Mesendoderm (in vitro differentiated cells): ENCODE results near the gene LYPLA2.

Experiments
- DNase-seq: peaks from one replicate; pipeline ENCODE4 v3.0.0; 2013
- H2AK5ac ChIP-seq: 2 replicates; pipeline ENCODE4 v1.6.1; 2013; ENCODE audit warnings: low read length, inconsistent platforms
- H2BK120ac ChIP-seq: 2 replicates; pipeline ENCODE4 v1.6.1; 2013; ENCODE audit warnings: low read depth, mild to moderate bottlenecking, low read length, moderate library complexity, mixed read lengths
- H2BK15ac ChIP-seq: replicated peaks from 2 replicates; pipeline ENCODE4 v1.6.1; 2013; ENCODE audit warnings: low read depth, mild to moderate bottlenecking, moderate library complexity
- H2BK5ac ChIP-seq: 2 replicates; pipeline ENCODE4 v1.6.1; 2013; ENCODE audit warnings: low read length, inconsistent platforms
- H3K18ac ChIP-seq: 2 replicates; pipeline ENCODE4 v1.6.1; 2013; ENCODE audit warnings: mild to moderate bottlenecking, low read length, mixed read lengths
- H3K23ac ChIP-seq: one replicate; pipeline ENCODE4 v1.6.1; 2013; ENCODE audit warnings: low read length
- H3K27ac ChIP-seq: 2 replicates; pipeline ENCODE4 v1.5.1; 2013; ENCODE audit warnings: low read depth, mild to moderate bottlenecking, inconsistent platforms, low read length, moderate library complexity
- H3K27me3 ChIP-seq: 2 replicates; pipeline ENCODE4 v1.6.1; 2013; ENCODE audit warnings: low read length, control low read depth, mild to moderate bottlenecking, inconsistent platforms; ENCODE audit not compliant: insufficient read depth, poor library complexity
- H3K36me3 ChIP-seq: 2 replicates; pipeline ENCODE4 v1.6.1; 2013; ENCODE audit warnings: low read length, inconsistent platforms; ENCODE audit not compliant: control insufficient read depth, insufficient read depth
- H3K4ac ChIP-seq: one replicate; pipeline ENCODE4 v1.6.1; 2013; ENCODE audit warnings: low read depth, mild to moderate bottlenecking, low read length, moderate library complexity
- H3K4me1 ChIP-seq: 2 replicates; pipeline ENCODE4 v1.6.1; 2013; ENCODE audit warnings: low read depth, low read length, inconsistent platforms; ENCODE audit not compliant: control insufficient read depth
- H3K4me2 ChIP-seq: 2 replicates; pipeline ENCODE4 v1.6.1; 2013; ENCODE audit warnings: low read length
- H3K4me3 ChIP-seq: 2 replicates; pipeline ENCODE4 v1.5.1; 2013; ENCODE audit warnings: mild to moderate bottlenecking, low read length
- H3K56ac ChIP-seq: one replicate; pipeline ENCODE4 v1.6.1; 2013; ENCODE audit warnings: low read length
- H3K79me1 ChIP-seq: 2 replicates; pipeline ENCODE4 v1.6.1; 2013; ENCODE audit warnings: low read length, inconsistent platforms
- H3K79me2 ChIP-seq: 2 replicates; pipeline ENCODE4 v1.6.1; 2013; ENCODE audit warnings: mild to moderate bottlenecking, low read length; ENCODE audit not compliant: control insufficient read depth, insufficient read depth
- H3K9ac ChIP-seq: 2 replicates; pipeline ENCODE4 v1.6.1; 2013; ENCODE audit warnings: low read length, inconsistent platforms
- H4K5ac ChIP-seq: one replicate; pipeline ENCODE4 v1.6.1; 2013; ENCODE audit warnings: low read length
- H4K8ac ChIP-seq: one replicate; pipeline ENCODE4 v1.6.1; 2013; ENCODE audit warnings: low read depth, mild to moderate bottlenecking, control low read depth, low read length, moderate library complexity
- WGBS: extraction: QIAGEN DNeasy Blood & Tissue Kit; methylation state at CpG from one replicate; pipeline ENCODE4 v1.1.7; 2013; ENCODE audit warnings: low lambda C conversion rate, missing lambda C conversion rate; ENCODE audit not compliant: insufficient coverage; ENCODE audit errors: extremely low coverage; 5-methylcytosine and 5-hydroxymethylcytosine counted together

LYPLA2 gene

DNA sequence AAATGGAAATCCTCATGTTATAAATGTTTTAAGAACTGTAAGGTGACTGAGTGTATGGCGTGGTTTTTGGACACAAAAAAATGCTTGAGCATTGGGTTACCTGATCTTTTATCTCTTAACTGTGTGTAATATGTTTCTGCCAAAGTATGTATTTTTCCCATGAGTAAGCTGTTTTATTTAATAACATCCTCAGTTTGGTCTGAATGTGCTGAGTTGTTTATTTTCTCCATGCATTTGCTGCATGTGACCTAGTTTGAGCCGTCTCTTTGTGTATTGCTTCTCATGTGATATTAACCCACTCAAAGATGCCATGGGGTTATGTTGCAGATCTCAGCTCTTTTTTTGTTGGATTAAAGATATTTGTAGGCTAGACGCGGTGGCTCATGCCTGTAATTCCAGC lies 6.1 kb upstream of the LYPLA2 start:
- no peak overlapping the region for H3K56ac ChIP-seq
- H3K4me1 ChIP-seq = no peaks in the 10 kb centered on the region
- H3K79me2 ChIP-seq = peaks cover 3% of the 10 kb centered on the region
- H3K79me1 ChIP-seq = peaks cover 3% of the 10 kb centered on the region
- no CpG with 5 or more reads among the region's 4 CpGs for WGBS
- DNase-seq = no peak
- H3K4me2 ChIP-seq = no peak overlapping the region
- H3K18ac ChIP-seq = no peak overlapping the region
- H3K27ac ChIP-seq = no peak overlapping the region
- H3K9ac ChIP-seq = no peak overlapping the region
- no peak overlapping the region for H2AK5ac ChIP-seq
- no peak overlapping the region for H3K4ac ChIP-seq
- no peak overlapping the region for H2BK120ac ChIP-seq
- no peaks in the 10 kb centered on the region for H3K27me3 ChIP-seq
- no peak overlapping the region for H2BK5ac ChIP-seq
- no peak overlapping the region for H3K23ac ChIP-seq
- no peak overlapping the region for H4K5ac ChIP-seq
- no peak overlapping the region for H2BK15ac ChIP-seq
- no peak overlapping the region for H4K8ac ChIP-seq
- no peak overlapping the region for H3K4me3 ChIP-seq
- peaks cover 9% of the 10 kb centered on the region for H3K36me3 ChIP-seq

GRCh38 chr1:23787701-23788100 lies 3.2 kb upstream of the LYPLA2 start:
- no peaks in the 10 kb centered on the region for H3K27me3 ChIP-seq
- H3K56ac ChIP-seq = no peak overlapping the region
- no peak overlapping the region for H3K9ac ChIP-seq
- H2BK5ac ChIP-seq = no peak overlapping the region
- WGBS = no CpG with 5 or more reads among the region's 3 CpGs
- H2BK120ac ChIP-seq = no peak overlapping the region
- H3K36me3 ChIP-seq = peaks cover 9% of the 10 kb centered on the region
- no peak overlapping the region for H3K18ac ChIP-seq
- H3K79me1 ChIP-seq = no peaks in the 10 kb centered on the region
- H4K8ac ChIP-seq = no peak overlapping the region
- H2AK5ac ChIP-seq = no peak overlapping the region
- H3K4me3 ChIP-seq = no peak overlapping the region
- no peak overlapping the region for H3K4ac ChIP-seq
- DNase-seq = no peak
- H3K4me1 ChIP-seq = peaks cover 4% of the 10 kb centered on the region
- no peak overlapping the region for H3K23ac ChIP-seq
- H3K4me2 ChIP-seq = no peak overlapping the region
- H3K79me2 ChIP-seq = peaks cover 12% of the 10 kb centered on the region
- H4K5ac ChIP-seq = no peak overlapping the region
- H3K27ac ChIP-seq = no peak overlapping the region
- no peak overlapping the region for H2BK15ac ChIP-seq

DNA sequence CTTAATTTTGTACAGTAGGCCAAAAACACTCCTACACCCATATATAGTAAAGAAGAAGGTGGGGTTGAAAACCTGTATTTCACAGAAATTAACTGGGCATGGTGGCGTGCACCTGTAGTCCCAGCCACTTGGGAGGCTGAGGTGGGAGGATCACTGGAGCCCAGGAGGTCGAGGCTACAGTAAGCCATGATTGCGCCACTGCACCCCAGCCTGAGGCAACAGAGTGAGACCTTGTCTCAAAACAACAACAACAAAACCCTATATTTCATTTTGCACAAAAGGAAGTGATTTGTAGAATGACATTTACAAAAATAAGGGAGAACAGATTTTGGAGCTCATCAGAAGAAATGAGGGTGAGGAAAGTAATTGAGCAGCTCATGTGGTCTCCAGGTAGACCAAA lies 2.2 kb upstream of the LYPLA2 start:
- H3K4me3 ChIP-seq = no peak overlapping the region
- H4K5ac ChIP-seq = no peak overlapping the region
- DNase-seq = no peak
- no peak overlapping the region for H3K56ac ChIP-seq
- no CpG with 5 or more reads among the region's 3 CpGs for WGBS
- H3K18ac ChIP-seq = no peak overlapping the region
- no peak overlapping the region for H3K9ac ChIP-seq
- no peak overlapping the region for H2BK5ac ChIP-seq
- peaks cover 4% of the 10 kb centered on the region for H3K4me1 ChIP-seq
- no peak overlapping the region for H3K4ac ChIP-seq
- H3K79me1 ChIP-seq = peaks cover 3% of the 10 kb centered on the region
- H3K4me2 ChIP-seq = no peak overlapping the region
- H3K23ac ChIP-seq = no peak overlapping the region
- H3K27me3 ChIP-seq = no peaks in the 10 kb centered on the region
- H2BK15ac ChIP-seq = no peak overlapping the region
- H2BK120ac ChIP-seq = no peak overlapping the region
- H3K27ac ChIP-seq = no peak overlapping the region
- peaks cover 11% of the 10 kb centered on the region for H3K36me3 ChIP-seq
- no peak overlapping the region for H4K8ac ChIP-seq
- peaks cover 18% of the 10 kb centered on the region for H3K79me2 ChIP-seq
- H2AK5ac ChIP-seq = no peak overlapping the region

- Histone ChIP-seq H4K5ac (no peak overlapping the region), H4K8ac (no peak overlapping the region), H3K27me3 (no peaks in the 10 kb centered on the region), H3K4me1 (peaks cover 4% of the 10 kb centered on the region), H2BK5ac (no peak overlapping the region), H3K79me2 (peaks cover 18% of the 10 kb centered on the region), H3K23ac (no peak overlapping the region), H3K4me2 (peak overlapping the region; percentile 69), H3K4ac (peak overlapping the region; percentile 89), H2BK15ac (no peak overlapping the region), H3K56ac (peak overlapping the region; percentile 88), H3K9ac (peak overlapping the region; percentile 78), H3K4me3 (peak overlapping the region; percentile 85), H2BK120ac (no peak overlapping the region), H3K18ac (peak overlapping the region; percentile 29), H2AK5ac (no peak overlapping the region), H3K79me1 (peaks cover 3% of the 10 kb centered on the region), H3K27ac (peak overlapping the region; percentile 20), H3K36me3 (peaks cover 2% of the 10 kb centered on the region)
- DNase-seq = peak; percentile 75
- WGBS = no CpG with 5 or more reads among the region's 15 CpGs
These were observed 637 bp downstream of the LYPLA2 start for GRCh38 chr1:23791516-23792047.

GRCh38 chr1:23792151-23792945 lies 1.4 kb downstream of the LYPLA2 start:
- H3K79me1 ChIP-seq = peaks cover 3% of the 10 kb centered on the region
- H3K79me2 ChIP-seq = peaks cover 18% of the 10 kb centered on the region
- peak overlapping the region; percentile 18 for H3K4me3 ChIP-seq
- peaks cover 2% of the 10 kb centered on the region for H3K36me3 ChIP-seq
- WGBS = no CpG with 5 or more reads among the region's 19 CpGs
- no peaks in the 10 kb centered on the region for H3K27me3 ChIP-seq
- peak overlapping the region; percentile 78 for H3K9ac ChIP-seq
- no peak overlapping the region for H3K18ac ChIP-seq
- H2BK5ac ChIP-seq = no peak overlapping the region
- H2BK15ac ChIP-seq = no peak overlapping the region
- peak overlapping the region; percentile 39 for H3K4me2 ChIP-seq
- no peak overlapping the region for H4K5ac ChIP-seq
- peaks cover 4% of the 10 kb centered on the region for H3K4me1 ChIP-seq
- DNase-seq = no peak
- no peak overlapping the region for H2BK120ac ChIP-seq
- no peak overlapping the region for H2AK5ac ChIP-seq
- H3K23ac ChIP-seq = no peak overlapping the region
- H3K27ac ChIP-seq = no peak overlapping the region
- H4K8ac ChIP-seq = no peak overlapping the region
- peak overlapping the region; percentile 19 for H3K4ac ChIP-seq
- peak overlapping the region; percentile 66 for H3K56ac ChIP-seq
